IPS DF 6.9 (cell line): ENCODE results near the gene EPHB1.
"Not testable (repeated sequence)": the region's sequence is repeated elsewhere in the genome, so short reads cannot be mapped to it uniquely, and the experiment has no call there.

ENCODE experiments used
- DNase-seq: peaks from one replicate; pipeline ENCODE4 v3.0.0-alpha.2; 2013; ENCODE audit warnings: low read depth, low spot score
- H3K27ac ChIP-seq: one replicate; pipeline ENCODE4 v1.5.1; 2013; ENCODE audit warnings: low read length, control low read depth
- H3K27me3 ChIP-seq: 2 replicates; pipeline ENCODE4 v1.6.1; 2013; ENCODE audit warnings: mild to moderate bottlenecking, low read length; ENCODE audit not compliant: control insufficient read depth, insufficient read depth
- H3K36me3 ChIP-seq: 2 replicates; pipeline ENCODE4 v1.6.1; 2013; ENCODE audit warnings: low read length; ENCODE audit not compliant: control insufficient read depth, insufficient read depth
- H3K4me1 ChIP-seq: 2 replicates; pipeline ENCODE4 v1.6.1; 2013; ENCODE audit warnings: low read length; ENCODE audit not compliant: control insufficient read depth, insufficient read depth
- H3K4me3 ChIP-seq: 2 replicates; pipeline ENCODE4 v1.5.1; 2013; ENCODE audit warnings: mild to moderate bottlenecking, low read length
- H3K9me3 ChIP-seq: 2 replicates; pipeline ENCODE4 v1.6.1; 2013; ENCODE audit warnings: low read length, inconsistent platforms; ENCODE audit not compliant: control insufficient read depth, insufficient read depth
- WGBS: extraction: QIAGEN DNeasy Blood & Tissue Kit; methylation state at CpG from one replicate; pipeline ENCODE4 v1.1.7; 2013; ENCODE audit warnings: mixed read lengths, missing lambda C conversion rate; ENCODE audit not compliant: insufficient read length, insufficient coverage; 5-methylcytosine and 5-hydroxymethylcytosine counted together

EPHB1 gene

DNA sequence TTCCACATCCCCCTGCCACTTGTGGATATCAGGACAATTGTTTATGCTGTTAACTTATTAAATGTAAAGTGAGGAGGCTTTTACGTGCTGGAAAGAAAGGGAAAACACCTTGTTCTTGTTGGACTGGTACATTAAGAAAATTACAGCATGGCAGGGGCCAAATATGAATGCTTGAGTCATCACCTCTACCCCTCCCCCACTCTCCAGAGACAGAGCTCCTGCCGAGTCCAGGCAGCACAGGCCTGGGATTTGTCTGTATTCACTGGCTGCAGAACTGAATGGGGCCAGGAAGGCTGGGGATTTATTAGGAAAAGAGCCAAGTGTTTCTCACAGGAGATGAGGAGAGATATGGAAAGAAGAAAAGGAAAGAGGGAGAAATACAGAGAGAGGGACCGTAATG lies 308.9 kb downstream of the EPHB1 start:
- no CpG with 5 or more reads among the region's 3 CpGs for WGBS
- no peak for DNase-seq
- H3K4me1 ChIP-seq = peaks cover 2% of the 10 kb centered on the region; the same call in 1 of the 2 replicates
- no peaks in the 10 kb centered on the region for H3K27me3 ChIP-seq
- no peaks in the 10 kb centered on the region for H3K36me3 ChIP-seq
- H3K4me3 ChIP-seq = no peak overlapping the region
- no peak overlapping the region for H3K27ac ChIP-seq
- no peaks in the 10 kb centered on the region for H3K9me3 ChIP-seq

DNA sequence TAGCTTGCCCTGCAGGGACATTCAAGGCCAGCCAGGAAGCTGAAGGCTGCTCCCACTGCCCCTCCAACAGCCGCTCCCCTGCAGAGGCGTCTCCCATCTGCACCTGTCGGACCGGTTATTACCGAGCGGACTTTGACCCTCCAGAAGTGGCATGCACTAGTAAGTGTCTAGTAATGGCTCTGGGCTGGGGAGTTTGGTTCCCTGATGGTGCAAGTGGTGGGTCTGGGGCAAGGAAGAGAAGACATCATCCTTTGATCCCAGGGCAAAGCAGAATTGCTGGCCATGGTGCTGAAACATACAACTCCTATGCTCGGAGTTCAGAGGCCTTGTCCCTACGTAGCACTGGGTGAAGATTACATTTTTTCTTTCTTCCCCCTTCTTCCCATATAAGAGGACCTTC lies 311.4 kb downstream of the EPHB1 start:
- Histone ChIP-seq H3K4me1 (no peaks in the 10 kb centered on the region), H3K4me3 (no peak overlapping the region), H3K36me3 (no peaks in the 10 kb centered on the region), H3K27me3 (no peaks in the 10 kb centered on the region), H3K27ac (no peak overlapping the region), H3K9me3 (no peaks in the 10 kb centered on the region)
- WGBS = no CpG with 5 or more reads among the region's 8 CpGs
- peak; percentile 31 for DNase-seq

DNA sequence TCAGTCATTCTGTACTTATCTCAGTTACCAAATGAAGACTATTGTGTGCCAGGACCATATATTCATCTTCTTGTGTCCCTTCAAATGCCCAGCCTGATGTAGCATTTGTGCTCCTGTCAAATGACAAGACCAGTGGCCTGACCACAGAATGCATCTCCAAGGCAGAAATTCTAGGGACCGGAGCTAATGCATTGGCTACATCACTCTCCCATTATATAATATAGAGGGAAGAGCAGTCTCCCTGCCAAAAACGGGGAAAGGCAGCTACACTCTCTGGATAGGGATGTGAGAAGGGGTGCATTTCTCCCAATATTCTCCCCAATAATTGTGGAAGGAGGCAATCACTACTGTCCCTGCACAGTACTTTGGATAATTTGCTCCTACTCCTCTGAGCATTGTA lies 312.0 kb downstream of the EPHB1 start:
- Histone ChIP-seq H3K4me1 (no peaks in the 10 kb centered on the region), H3K36me3 (no peaks in the 10 kb centered on the region), H3K27ac (no peak overlapping the region), H3K9me3 (no peaks in the 10 kb centered on the region), H3K27me3 (no peaks in the 10 kb centered on the region), H3K4me3 (no peak overlapping the region)
- whole genome bisulfite sequencing = no CpG with 5 or more reads among the region's 2 CpGs
- no peak for DNase-seq

DNA sequence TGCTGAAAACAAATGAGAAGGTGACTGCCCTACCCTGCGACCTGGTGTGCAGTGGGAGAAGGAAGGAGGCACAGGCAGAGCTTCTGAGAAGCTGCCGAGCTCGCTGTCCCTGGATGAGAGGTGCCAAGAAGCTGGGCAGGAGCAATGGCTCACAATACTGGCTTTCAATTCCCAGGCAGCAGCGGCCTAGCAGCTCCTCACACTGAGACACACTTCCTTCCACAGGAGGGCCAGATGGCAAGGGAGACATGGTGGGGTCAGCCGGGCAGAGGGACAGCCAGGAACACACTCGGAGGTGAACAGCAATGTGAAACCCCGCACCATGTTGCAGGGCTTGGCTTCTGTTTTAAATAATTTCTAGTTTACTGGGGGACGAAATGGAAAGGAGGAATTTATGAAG lies 314.6 kb downstream of the EPHB1 start:
- Histone ChIP-seq H3K4me1 (no peaks in the 10 kb centered on the region), H3K27ac (no peak overlapping the region), H3K9me3 (no peaks in the 10 kb centered on the region), H3K27me3 (no peaks in the 10 kb centered on the region), H3K36me3 (no peaks in the 10 kb centered on the region), H3K4me3 (no peak overlapping the region)
- no peak for DNase-seq
- WGBS = no CpG with 5 or more reads among the region's 8 CpGs

DNA sequence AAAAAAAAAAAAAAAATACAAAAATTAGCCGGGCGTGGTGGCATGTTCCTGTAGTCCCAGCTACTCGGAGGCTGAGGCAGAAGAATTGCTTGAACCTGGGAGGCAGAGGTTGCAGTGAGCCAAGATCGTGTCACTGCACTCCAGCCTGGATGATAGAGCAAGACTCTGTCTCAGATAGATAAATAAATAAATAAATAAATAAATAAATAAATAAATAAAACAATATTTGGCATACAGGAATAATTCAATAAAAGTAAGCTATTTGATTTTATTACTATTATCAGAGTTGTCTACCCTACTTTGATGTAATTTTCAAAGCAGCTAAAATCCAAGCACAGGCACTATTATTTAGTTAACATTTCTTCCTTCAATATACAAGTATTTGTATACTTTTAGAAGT lies 319.5 kb downstream of the EPHB1 start:
- WGBS = no CpG with 5 or more reads among the region's 4 CpGs
- DNase-seq = not testable (repeated sequence)

DNA sequence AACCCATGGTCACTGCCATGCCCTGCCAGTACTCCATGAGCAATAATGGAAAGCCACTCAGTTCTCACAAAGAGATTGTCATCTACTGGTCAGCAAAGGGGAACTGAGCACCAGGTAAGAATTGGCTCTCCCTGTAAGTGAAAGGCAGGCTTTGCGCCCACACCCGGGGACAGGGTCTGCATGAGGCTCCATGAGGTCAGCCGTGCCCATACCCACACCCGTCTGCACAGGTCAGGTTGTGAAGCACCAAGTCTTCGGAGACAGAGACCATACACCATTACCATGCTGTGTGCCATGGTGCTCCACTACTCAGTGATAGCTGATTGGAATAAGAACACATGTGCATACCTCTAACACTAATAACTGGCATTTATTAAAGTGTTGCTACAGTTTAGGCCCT lies 322.9 kb downstream of the EPHB1 start:
- no peak overlapping the region for H3K27ac ChIP-seq
- no CpG with 5 or more reads among the region's 5 CpGs for WGBS
- no peaks in the 10 kb centered on the region for H3K36me3 ChIP-seq
- no peaks in the 10 kb centered on the region for H3K9me3 ChIP-seq
- no peak for DNase-seq
- H3K4me3 ChIP-seq = no peak overlapping the region
- H3K27me3 ChIP-seq = no peaks in the 10 kb centered on the region
- H3K4me1 ChIP-seq = no peaks in the 10 kb centered on the region

More for the DNA sequence above, 319.5 kb downstream of the EPHB1 start:
- not testable (repeated sequence) for H3K36me3 ChIP-seq, H3K9me3 ChIP-seq, H3K4me1 ChIP-seq, H3K27me3 ChIP-seq, H3K4me3 ChIP-seq, H3K27ac ChIP-seq

DNA sequence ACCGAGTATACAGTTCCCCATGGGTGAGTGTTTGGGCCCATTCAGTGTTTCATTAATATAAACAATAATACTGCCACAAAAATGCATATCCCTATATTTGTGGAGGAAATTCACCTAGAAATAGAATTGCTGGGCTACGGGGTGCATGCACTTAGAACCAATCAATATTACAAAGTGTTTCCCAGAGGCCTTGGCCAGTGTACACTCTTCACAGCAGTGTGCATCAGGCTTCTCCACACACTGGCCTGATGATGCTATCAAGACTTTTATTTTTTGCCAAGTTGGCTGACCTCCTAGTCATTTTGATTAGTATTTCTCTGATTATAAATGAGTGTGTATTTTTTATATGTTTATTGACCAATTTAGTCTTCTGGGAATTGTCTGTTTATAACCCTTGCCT lies 323.7 kb downstream of the EPHB1 start:
- Histone ChIP-seq H3K9me3 (no peaks in the 10 kb centered on the region), H3K27me3 (no peaks in the 10 kb centered on the region), H3K27ac (no peak overlapping the region), H3K36me3 (no peaks in the 10 kb centered on the region), H3K4me3 (no peak overlapping the region), H3K4me1 (no peaks in the 10 kb centered on the region)
- no peak for DNase-seq
- no CpG with 5 or more reads among the region's 2 CpGs for WGBS

DNA sequence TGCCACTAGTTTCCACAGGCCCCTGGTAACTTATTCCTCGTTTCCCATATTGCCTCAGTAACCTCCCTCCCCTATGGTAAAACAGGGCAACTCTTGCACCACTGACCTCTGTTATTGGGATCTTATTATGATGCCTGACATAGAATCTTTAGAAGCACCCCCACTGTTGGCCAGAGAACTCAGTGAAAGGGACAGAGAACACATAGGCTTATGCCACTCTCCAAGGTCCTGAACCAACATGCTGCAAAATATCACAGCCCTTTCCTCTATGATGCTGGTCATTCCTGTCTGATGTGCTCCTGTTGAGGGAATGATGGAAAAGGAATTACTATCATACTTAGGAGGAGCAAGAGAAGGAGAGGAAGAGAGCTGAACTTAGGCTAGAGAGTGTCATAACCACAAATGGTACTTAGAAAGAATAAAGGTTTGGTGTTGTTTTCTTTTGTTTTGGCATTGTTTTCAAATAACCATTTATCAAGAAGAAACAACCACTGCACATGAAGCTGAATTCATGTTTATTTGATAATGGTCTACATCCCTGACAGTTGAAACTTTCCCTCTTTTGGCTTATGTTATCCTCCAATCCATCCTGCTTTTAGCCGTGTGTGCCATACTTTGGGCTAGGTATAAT lies 330.2 kb downstream of the EPHB1 start:
- no CpG with 5 or more reads among the region's 2 CpGs for WGBS

DNA sequence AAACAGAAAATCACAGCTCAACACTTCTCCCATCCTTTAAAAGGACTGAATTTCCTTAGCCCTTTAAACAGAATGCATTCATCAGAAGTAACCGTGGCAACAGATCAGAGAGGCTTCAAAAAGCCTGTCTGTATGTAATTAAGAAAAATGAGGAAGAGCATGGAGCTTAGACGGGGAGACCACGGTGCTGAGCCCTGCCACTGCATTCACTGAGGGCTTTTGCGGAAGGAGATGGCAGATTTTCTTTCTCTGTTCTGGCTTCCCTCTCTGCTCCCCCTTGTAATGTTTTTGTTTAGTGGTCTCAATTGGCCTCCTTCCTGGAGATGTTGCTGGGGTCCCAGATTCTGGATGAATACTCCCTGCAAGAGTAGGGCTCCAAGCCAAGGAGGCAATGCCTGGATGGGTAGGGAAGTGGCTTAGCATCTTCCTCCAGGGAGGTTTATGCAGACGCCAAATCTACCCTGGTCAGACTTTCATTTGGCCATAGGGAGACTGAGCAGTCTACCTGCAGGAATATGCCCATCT lies 332.9 kb downstream of the EPHB1 start:
- Histone ChIP-seq H3K27me3 (no peaks in the 10 kb centered on the region), H3K36me3 (no peaks in the 10 kb centered on the region), H3K4me1 (no peaks in the 10 kb centered on the region), H3K4me3 (no peak overlapping the region), H3K27ac (no peak overlapping the region), H3K9me3 (no peaks in the 10 kb centered on the region)
- no peak for DNase-seq
- no CpG with 5 or more reads among the region's 5 CpGs for WGBS

More for the DNA sequence above, 330.2 kb downstream of the EPHB1 start:
- no peak overlapping the region for H3K4me3 ChIP-seq
- no peak overlapping the region for H3K27ac ChIP-seq
- H3K27me3 ChIP-seq = no peaks in the 10 kb centered on the region
- H3K9me3 ChIP-seq = no peaks in the 10 kb centered on the region
- DNase-seq = peak; percentile 31
- H3K4me1 ChIP-seq = no peaks in the 10 kb centered on the region
- no peaks in the 10 kb centered on the region for H3K36me3 ChIP-seq

DNA sequence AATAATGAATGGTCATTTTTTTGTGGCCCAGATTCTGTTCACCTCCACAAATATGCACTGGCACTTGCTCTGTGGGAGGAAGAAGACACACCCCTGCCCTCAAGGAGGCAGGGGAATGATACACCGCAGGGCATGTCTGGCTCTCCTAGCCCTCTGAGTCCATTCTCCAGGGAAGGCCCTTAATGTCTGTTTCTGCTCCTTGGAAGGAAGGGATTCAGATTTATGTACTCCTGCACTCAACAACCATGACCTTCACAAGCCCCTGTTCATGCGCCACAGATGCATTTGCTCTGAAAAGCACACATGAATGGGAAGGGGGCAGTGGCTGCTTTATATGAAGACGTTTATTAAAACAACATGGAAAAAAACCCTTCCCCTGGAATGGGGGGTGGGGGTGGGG lies 333.8 kb downstream of the EPHB1 start:
- no peaks in the 10 kb centered on the region for H3K4me1 ChIP-seq
- no peak overlapping the region for H3K27ac ChIP-seq
- DNase-seq = no peak
- H3K4me3 ChIP-seq = no peak overlapping the region
- H3K9me3 ChIP-seq = no peaks in the 10 kb centered on the region
- no peaks in the 10 kb centered on the region for H3K36me3 ChIP-seq
- no peaks in the 10 kb centered on the region for H3K27me3 ChIP-seq
- no CpG with 5 or more reads among the region's 3 CpGs for WGBS

DNA sequence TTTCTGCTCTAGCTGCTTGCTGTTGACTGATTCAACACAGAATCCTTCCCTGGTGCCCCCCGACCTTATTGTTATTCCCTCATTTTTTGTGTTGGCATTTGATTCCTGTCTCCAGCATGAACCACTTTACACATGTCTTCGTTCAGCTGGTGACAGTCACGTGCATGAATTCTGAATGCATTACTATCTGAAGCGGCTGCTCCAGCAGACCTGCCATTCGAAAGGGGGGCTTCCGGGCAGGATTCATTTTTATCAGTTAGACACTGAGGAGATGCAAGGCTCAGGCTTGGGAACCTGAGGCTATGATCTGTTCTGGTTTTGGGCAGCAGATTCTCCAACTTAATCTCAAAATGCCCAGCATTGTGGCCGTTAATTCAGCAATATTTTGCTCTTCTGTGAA lies 336.2 kb downstream of the EPHB1 start:
- Histone ChIP-seq H3K4me1 (no peaks in the 10 kb centered on the region), H3K27me3 (no peaks in the 10 kb centered on the region), H3K4me3 (no peak overlapping the region), H3K27ac (no peak overlapping the region), H3K9me3 (no peaks in the 10 kb centered on the region), H3K36me3 (no peaks in the 10 kb centered on the region)
- no CpG with 5 or more reads among the region's 7 CpGs for WGBS
- DNase-seq = no peak
